GM12878 (cell line): ENCODE measurements around the gene LINC00237. TPM values are rescaled to one million over a fixed set of nuclear protein-coding genes. Genes with fewer than 3 reads are reported as not detected.

Source experiments
- ATAC-seq: fragments of 200-7000 bp; cut with Tn5 transposase; 3 replicates; pipeline ENCODE4 v1.9.1; 2020; ENCODE audit warnings: mild to moderate bottlenecking, moderate library complexity
- BruUV-seq: library from RNA; stranded (reverse); fragments of 400-500 nt; replicated peaks from 2 replicates; lab custom pipeline; 2021; lab: Mats Ljungman, UMichigan
- CTCF ChIA-PET: fragments of 300-600 bp; sonication (Branson Sonifier 250); formaldehyde crosslinking; extraction: SDS; loops from one replicate; lab custom pipeline; 2021; ENCODE audit warnings: inconsistent platforms; lab: Yijun Ruan, JAX
- POLR2A ChIA-PET: fragments of 350-600 bp; formaldehyde crosslinking; extraction: SDS; loops from one replicate; lab custom pipeline; 2021; ENCODE audit warnings: inconsistent platforms; lab: Charles Lee
- RAD21 ChIA-PET: fragments of 300-600 bp; sonication (Branson Sonifier 250); formaldehyde crosslinking; loops from one replicate; lab custom pipeline; 2023; ENCODE audit warnings: antibody characterized with exemption; ENCODE audit not compliant: unreplicated experiment; lab: Charles Lee
- SMC1A ChIA-PET: fragments of 300-600 bp; sonication (Branson Sonifier 250); formaldehyde crosslinking; loops from one replicate; lab custom pipeline; 2023; ENCODE audit not compliant: unreplicated experiment, uncharacterized antibody; lab: Charles Lee
- DNase-seq: peaks from one replicate; pipeline ENCODE4 v3.0.0-alpha.2; 2011; ENCODE audit warnings: low read depth, low spot score
- FAIRE-seq: peaks from 3 replicates; lab custom pipeline; 2011; peaks lifted over from hg19 to GRCh38; lab: Jason Lieb, UNC
- H2AFZ ChIP-seq: 2 replicates; pipeline ENCODE4 v1.6.0; 2011; ENCODE audit warnings: low read depth, low read length, control low read depth; ENCODE audit not compliant: control insufficient read depth
- H3K27ac ChIP-seq: 2 replicates; pipeline ENCODE4 v1.5.1; 2011; ENCODE audit warnings: control low read depth; ENCODE audit not compliant: control insufficient read depth, insufficient read depth
- H3K27me3 ChIP-seq, 2 experiments: replicated peaks in 1 of 2; 2 replicates each; pipeline versions ENCODE4 v1.6.0 to v1.6.1; 2011; ENCODE audit warnings: low read length in 1 of 2; ENCODE audit not compliant: control insufficient read depth in 2 of 2, insufficient read depth in 2 of 2
- H3K36me3 ChIP-seq, 2 experiments: 2 replicates each; pipeline ENCODE4 v1.5.1; 2011; ENCODE audit warnings: low read length in 1 of 2; ENCODE audit not compliant: control insufficient read depth in 2 of 2, insufficient read depth in 2 of 2
- H3K4me1 ChIP-seq: 2 replicates; pipeline ENCODE4 v1.6.1; 2011; ENCODE audit warnings: mild to moderate bottlenecking, low read length, moderate library complexity, mixed read lengths; ENCODE audit not compliant: control insufficient read depth, insufficient read depth
- H3K4me2 ChIP-seq: 2 replicates; pipeline ENCODE4 v1.6.0; 2011; ENCODE audit warnings: control low read depth; ENCODE audit not compliant: control insufficient read depth, insufficient read depth
- H3K4me3 ChIP-seq: fragments of 200-600 bp; sonication (generic); 2 replicates; pipeline ENCODE4 v1.5.1; 2016
- H3K79me2 ChIP-seq: 2 replicates; pipeline ENCODE4 v1.6.0; 2011; ENCODE audit warnings: low read length; ENCODE audit not compliant: control insufficient read depth, insufficient read depth
- H3K9ac ChIP-seq: 2 replicates; pipeline ENCODE4 v1.8.0; 2011; ENCODE audit warnings: low read length, control low read depth, mixed read lengths; ENCODE audit not compliant: control insufficient read depth, insufficient read depth
- H3K9me3 ChIP-seq: replicated peaks from 3 replicates; pipeline ENCODE4 v1.5.1; 2011; ENCODE audit warnings: mild to moderate bottlenecking, low read length; ENCODE audit not compliant: control insufficient read depth, insufficient read depth
- H4K20me1 ChIP-seq: 2 replicates; pipeline ENCODE4 v1.6.0; 2011; ENCODE audit not compliant: control insufficient read depth, insufficient read depth
- CHD2 ChIP-seq: IDR thresholded peaks from 2 replicates; pipeline ENCODE4 v1.6.1; 2011; ENCODE audit warnings: low read depth, low read length, improper control_type of control experiment, borderline replicate concordance
- MEF2A ChIP-seq: IDR thresholded peaks from 2 replicates; pipeline ENCODE4 v1.6.1; 2011; ENCODE audit warnings: low read depth, mild to moderate bottlenecking, low read length, moderate library complexity; ENCODE audit not compliant: insufficient read depth
- PML ChIP-seq: IDR thresholded peaks from 2 replicates; pipeline ENCODE4 v1.6.1; 2012; ENCODE audit warnings: low read length, inconsistent platforms
- POLR2AphosphoS5 ChIP-seq: IDR thresholded peaks from 2 replicates; pipeline ENCODE4 v1.6.1; 2011; ENCODE audit warnings: mild to moderate bottlenecking, low read length, inconsistent platforms
- POU2F2 ChIP-seq: IDR thresholded peaks from 3 replicates; pipeline ENCODE4 v1.6.1; 2011; ENCODE audit warnings: low read depth, mild to moderate bottlenecking, low read length, borderline replicate concordance
- RBBP5 ChIP-seq: fragments of 200-600 bp; sonication (generic); conservative IDR thresholded peaks from 2 replicates; pipeline ENCODE4 v1.6.1; 2016
- RELA ChIP-seq: fragments of 450-650 bp; IDR thresholded peaks from 2 replicates; pipeline ENCODE4 v1.8.0; 2014; ENCODE audit warnings: borderline replicate concordance; ENCODE audit not compliant: partially characterized antibody
- SIX5 ChIP-seq: IDR thresholded peaks from 2 replicates; pipeline ENCODE4 v1.6.1; 2011; ENCODE audit warnings: mild to moderate bottlenecking, low read depth, low read length, moderate library complexity; ENCODE audit not compliant: severe bottlenecking
- SMC3 ChIP-seq: IDR thresholded peaks from 2 replicates; pipeline ENCODE4 v1.6.1; 2011; ENCODE audit warnings: low read length, improper control_type of control experiment, borderline replicate concordance
- SP1 ChIP-seq: IDR thresholded peaks from one replicate; pipeline ENCODE4 v1.6.1; 2011; ENCODE audit warnings: low read depth, low read length
- STAT1 ChIP-seq: fragments of 450-650 bp; conservative IDR thresholded peaks from 2 replicates; pipeline ENCODE4 v1.6.1; 2014; ENCODE audit warnings: antibody characterized with exemption, mild to moderate bottlenecking
- TBL1XR1 ChIP-seq: IDR thresholded peaks from 2 replicates; pipeline ENCODE4 v1.6.1; 2012; ENCODE audit warnings: low read depth, low read length, improper control_type of control experiment
- WGBS: methylation state at CpG from one replicate; pipeline ENCODE4 v1.1.6; 2016; ENCODE audit warnings: low lambda C conversion rate; ENCODE audit not compliant: insufficient replicate concordance, insufficient coverage; ENCODE audit errors: missing lambda C conversion rate; 5-methylcytosine and 5-hydroxymethylcytosine counted together
- in situ Hi-C: fragments of 300-500 bp; cut with MboI; formaldehyde crosslinking; loops from 9 replicates; pipeline ENCODE4 v1.14.3; 2018; ENCODE audit warnings: mixed read lengths
- intact Hi-C: fragments of 100-400 bp; cut with micrococcal nuclease; formaldehyde crosslinking; loops from one replicate; pipeline ENCODE4 v1.14.2; 2022; ENCODE audit not compliant: unreplicated experiment
- polyA plus RNA-seq, 11 experiments: library from polyadenylated mRNA; depleted of rRNA in 4 of 11; unstranded in 6 of 11; stranded (reverse) in 5 of 11; fragments of >200 nt; fragmentation: Nextera tagmentation in 4 of 11; fragmentation: Illumina TruSeq in 1 of 11; extraction: Ambion mirVana in 4 of 11; extraction: Trizol in 1 of 11; gene quantifications; 1 replicate in 1 of 11; 2 replicates in 10 of 11; pipeline versions ENCODE4 v1.2.1 to v1.2.3, GENCODE V29; 2011 to 2016; ENCODE audit warnings: inconsistent platforms in 2 of 11, missing spikeins in 2 of 11, low read depth in 1 of 11
- total RNA-seq, 4 experiments: library from RNA; depleted of rRNA in 3 of 4; stranded (reverse); fragments of >200 nt in 3 of 4; fragmentation: Illumina TruSeq in 1 of 4; extraction: Trizol in 1 of 4; gene quantifications; 2 replicates each; pipeline versions ENCODE4 v1.2.1 to v1.2.3, GENCODE V29; 2013 to 2021
- TF ChIP-seq, protein P1 (sequence below): IDR thresholded peaks from 2 replicates; pipeline ENCODE4 v1.6.1; 2012; ENCODE audit warnings: low read depth, low read length, improper control_type of control experiment
- TF ChIP-seq, protein P2 (sequence below): fragments of 450-650 bp; IDR thresholded peaks from 2 replicates; pipeline ENCODE4 v1.6.1; 2017; ENCODE audit warnings: mild to moderate bottlenecking, low read depth, inconsistent platforms; ENCODE audit not compliant: poor library complexity, severe bottlenecking
- TF ChIP-seq, protein P3 (sequence below): IDR thresholded peaks from 2 replicates; pipeline ENCODE4 v1.6.1; 2012; ENCODE audit warnings: low read length, inconsistent platforms

Gene LINC00237
- total and polyA plus RNA-seq, 10 of the 15 experiments (the other 5 are each of a cell fraction or from before 2014, with no cell fraction given), result not detected

DNA sequence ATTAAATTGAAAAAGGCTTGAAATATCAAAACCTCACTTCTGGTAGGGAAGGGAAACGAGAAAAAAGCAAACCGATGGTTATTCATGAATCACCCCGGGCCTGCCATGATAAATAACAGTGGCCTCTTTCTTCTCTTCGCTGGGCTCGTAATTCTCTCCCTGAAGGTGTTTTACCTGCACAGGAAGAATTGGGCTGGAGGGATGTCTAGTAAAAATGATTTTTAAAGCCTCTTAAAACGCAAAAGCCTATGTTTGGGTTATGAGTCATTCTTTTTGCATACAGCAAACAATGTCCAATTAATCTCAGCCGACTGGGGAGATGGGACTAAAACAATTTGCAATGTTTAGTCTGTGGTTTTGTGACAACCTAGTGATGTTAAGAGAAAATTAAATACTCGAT, 16.8 kb downstream of the LINC00237 start:
- Histone ChIP-seq H3K9me3 (no peaks in the 10 kb centered on the region), H3K27me3 (peaks cover 4 to 5% of the 10 kb centered on the region in 2 experiments; a peak in 2 of 4 replicates), H3K36me3 (no peaks in the 10 kb centered on the region), H3K4me3 (no peak overlapping the region), H4K20me1 (no peaks in the 10 kb centered on the region), H3K4me2 (no peak overlapping the region), H3K9ac (no peak overlapping the region), H3K4me1 (no peaks in the 10 kb centered on the region), H3K79me2 (no peaks in the 10 kb centered on the region), H2AFZ (no peak overlapping the region), H3K27ac (no peak overlapping the region)
- 42% methylated on average over 8 of the region's 8 CpGs for WGBS
- ChIA-PET POLR2A (no interaction called here), SMC1A (no interaction called here), CTCF (interaction anchor here (0.6 kb wide), 1 partner anchor 131 kb away, joined by 3 read pairs; no protein-coding TSS in a partner anchor), RAD21 (no interaction called here)
- no peak for FAIRE-seq
- no peak for ATAC-seq
- TF ChIP-seq MEF2A (no peak), SP1 (no peak), POLR2AphosphoS5 (no peak), SIX5 (no peak), RBBP5 (no peak), STAT1 (no peak), POU2F2 (no peak), TBL1XR1 (no peak), RELA (no peak), CHD2 (no peak), PML (no peak), SMC3 (no peak)
- TF ChIP-seq, protein P1, sequence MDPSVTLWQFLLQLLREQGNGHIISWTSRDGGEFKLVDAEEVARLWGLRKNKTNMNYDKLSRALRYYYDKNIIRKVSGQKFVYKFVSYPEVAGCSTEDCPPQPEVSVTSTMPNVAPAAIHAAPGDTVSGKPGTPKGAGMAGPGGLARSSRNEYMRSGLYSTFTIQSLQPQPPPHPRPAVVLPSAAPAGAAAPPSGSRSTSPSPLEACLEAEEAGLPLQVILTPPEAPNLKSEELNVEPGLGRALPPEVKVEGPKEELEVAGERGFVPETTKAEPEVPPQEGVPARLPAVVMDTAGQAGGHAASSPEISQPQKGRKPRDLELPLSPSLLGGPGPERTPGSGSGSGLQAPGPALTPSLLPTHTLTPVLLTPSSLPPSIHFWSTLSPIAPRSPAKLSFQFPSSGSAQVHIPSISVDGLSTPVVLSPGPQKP, result no peak
- TF ChIP-seq, protein P2, sequence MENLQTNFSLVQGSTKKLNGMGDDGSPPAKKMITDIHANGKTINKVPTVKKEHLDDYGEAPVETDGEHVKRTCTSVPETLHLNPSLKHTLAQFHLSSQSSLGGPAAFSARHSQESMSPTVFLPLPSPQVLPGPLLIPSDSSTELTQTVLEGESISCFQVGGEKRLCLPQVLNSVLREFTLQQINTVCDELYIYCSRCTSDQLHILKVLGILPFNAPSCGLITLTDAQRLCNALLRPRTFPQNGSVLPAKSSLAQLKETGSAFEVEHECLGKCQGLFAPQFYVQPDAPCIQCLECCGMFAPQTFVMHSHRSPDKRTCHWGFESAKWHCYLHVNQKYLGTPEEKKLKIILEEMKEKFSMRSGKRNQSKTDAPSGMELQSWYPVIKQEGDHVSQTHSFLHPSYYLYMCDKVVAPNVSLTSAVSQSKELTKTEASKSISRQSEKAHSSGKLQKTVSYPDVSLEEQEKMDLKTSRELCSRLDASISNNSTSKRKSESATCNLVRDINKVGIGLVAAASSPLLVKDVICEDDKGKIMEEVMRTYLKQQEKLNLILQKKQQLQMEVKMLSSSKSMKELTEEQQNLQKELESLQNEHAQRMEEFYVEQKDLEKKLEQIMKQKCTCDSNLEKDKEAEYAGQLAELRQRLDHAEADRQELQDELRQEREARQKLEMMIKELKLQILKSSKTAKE, result no peak
- TF ChIP-seq, protein P3, sequence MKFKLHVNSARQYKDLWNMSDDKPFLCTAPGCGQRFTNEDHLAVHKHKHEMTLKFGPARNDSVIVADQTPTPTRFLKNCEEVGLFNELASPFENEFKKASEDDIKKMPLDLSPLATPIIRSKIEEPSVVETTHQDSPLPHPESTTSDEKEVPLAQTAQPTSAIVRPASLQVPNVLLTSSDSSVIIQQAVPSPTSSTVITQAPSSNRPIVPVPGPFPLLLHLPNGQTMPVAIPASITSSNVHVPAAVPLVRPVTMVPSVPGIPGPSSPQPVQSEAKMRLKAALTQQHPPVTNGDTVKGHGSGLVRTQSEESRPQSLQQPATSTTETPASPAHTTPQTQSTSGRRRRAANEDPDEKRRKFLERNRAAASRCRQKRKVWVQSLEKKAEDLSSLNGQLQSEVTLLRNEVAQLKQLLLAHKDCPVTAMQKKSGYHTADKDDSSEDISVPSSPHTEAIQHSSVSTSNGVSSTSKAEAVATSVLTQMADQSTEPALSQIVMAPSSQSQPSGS, result no peak
- no TSS peak for BruUV-seq
- intact Hi-C loops, result no loop called here
- no peak for DNase-seq
- in situ Hi-C loops, result no loop called here
